ENCODE results near the gene SERPINB1.

Gene SERPINB1

DNA sequence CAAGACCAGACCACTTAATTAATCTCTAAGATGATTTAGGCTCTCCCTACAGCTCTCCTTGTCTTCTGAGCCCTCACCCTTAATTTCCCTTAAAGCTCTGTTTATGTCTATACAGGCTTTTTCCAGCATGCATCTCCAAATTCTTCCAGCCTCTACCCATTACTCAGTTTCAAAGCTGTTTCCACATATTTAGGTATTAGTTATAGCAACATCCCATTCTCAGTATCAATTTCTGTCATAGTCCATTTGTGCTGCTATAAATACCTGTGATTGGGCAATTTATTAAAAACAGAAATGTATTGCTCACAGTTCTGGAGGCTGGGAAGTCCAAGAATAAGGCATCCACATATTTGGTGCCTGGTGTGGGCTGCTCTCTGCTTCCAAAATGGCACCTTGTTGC, 2.3 kb upstream of the SERPINB1 start:
- no peak for DNase-seq

DNA sequence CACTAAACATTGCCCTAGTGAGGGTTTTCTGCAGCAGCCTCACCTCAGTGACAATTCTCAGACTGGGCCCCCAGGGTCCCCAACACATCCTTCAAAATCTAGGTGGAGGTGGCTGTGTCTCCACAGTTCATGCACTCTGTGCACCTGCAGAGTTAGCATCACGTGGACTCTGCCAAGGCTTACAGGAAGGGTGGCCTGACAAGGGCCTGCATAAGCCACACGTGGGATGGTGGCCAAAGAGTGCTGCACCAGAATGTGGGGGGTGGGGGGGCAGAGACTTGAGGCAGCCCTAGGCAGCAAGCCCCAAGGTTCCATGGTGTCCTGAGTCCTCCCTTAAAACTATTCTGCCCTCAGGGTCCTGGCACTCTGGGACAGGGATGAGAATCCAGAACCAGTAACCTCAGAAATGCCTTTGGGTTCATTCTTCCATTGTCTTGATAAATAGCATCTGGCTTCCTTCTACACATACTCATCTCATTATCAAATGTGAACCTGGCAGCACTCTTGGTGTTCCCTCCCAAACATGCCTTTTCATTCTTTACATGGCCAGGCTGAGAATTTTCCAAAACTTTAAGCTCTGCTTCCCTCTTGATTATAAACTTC, 1.6 kb upstream of the SERPINB1 start:
- DNase-seq, result no peak

DNA sequence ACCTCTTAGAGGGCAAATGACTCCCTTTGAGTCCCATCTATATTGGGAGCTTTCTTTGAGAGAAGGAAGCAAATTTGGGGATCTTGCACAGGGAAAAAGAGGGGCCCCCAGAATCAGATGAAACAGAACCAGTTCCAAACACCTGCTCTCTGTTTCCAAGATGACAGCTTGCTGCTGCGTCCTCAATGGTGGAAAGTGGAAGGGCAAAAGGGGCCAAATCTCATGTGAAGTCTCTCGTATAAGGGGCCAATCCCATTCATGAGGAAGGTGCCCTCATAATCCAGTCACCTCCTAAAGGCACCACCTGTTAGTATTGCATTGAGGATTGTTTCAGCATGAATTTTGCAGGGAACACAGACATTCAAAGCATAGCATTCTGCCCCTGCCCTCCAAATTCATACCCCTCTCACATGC, 483 bp upstream of the SERPINB1 start:
- no peak for DNase-seq

DNA sequence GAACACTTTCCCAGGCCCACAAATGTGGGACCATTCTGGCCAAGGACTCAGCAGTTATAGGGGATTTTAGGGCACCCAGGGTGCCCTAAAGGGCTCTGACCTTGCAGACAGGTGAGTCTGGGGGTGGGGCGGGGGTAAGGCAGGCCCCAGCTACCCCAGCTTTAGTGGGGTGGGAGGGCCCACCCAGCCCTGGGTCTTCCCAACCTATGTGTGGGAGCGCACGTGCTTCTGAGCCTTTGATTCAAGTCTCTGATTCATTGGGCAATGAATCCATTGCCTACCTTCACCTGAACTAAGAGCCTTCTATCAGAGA, 958 bp downstream of the SERPINB1 start:
- DNase-seq, result no peak

DNA sequence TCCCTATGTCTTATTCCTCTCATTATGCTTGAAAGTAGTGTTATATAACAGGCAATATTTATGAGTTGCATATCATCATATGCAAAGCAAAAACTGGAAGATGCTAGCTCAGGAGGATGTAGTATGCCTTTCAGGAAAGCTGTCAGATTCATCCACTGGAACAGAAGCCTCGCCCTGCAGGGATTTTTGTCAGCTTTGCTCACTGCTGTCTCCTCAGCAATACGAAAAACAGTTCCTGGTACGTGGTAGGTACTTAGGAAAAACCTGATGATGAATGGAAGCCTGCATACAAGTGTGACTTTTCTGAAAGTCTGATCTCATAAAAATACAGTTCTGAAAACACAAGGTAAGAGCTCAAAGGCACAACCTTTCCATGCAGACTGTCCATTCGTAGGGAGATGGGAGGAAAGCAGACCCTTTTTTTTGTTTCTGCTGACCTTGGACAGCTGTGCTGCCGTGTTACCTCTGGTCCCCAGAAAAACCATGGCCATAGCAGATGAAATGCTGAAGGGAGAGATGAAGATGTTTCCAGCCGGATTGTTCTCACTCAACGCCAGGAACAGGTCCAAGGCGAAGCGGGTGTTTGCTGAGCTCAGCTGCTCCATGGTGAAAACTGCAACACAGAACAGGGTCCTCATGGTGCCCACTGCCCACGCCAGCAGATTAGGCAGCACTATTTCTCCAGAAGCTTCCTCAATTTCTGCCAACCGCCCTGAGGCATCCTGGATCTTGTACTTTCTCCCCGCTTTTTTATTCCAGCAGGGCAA, 1.5 kb downstream of the SERPINB1 start:
- DNase-seq, result no peak

DNA sequence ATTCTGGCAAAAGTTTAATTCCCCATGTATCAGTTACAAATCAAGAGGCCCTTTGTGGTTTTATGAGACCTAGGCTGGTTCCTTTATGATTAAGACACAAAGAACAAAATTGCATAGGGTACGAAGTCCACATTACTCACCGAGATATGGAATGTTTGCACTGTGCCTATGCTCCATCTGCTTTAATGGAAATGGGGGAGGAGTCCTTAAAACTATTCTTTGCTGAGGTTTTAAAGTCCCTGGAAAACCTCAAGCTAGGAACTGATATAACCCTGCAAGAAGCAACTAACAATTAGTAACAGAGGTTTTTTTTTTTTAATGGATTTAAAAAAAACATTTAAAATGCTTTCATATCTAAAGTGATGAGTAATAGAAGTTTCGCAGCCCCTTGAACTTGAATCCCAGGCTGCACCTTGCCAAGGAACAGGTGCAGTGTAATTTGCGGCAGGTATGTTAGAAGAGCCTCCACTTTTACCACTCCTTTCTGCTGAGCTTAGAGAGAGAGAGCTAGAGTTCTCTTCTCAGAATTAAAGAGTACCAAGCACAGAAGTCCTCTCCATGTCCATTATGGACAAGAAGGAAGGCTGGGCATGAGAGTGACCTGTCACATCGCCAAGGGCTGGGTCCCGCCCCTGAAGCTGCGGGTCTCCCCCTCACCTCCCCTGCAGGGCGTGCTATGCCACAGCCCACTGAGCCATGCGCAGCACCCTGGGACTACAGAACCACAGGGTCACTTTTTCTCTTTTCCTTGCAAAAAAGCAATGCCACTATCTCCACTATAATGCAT, 2.3 kb downstream of the SERPINB1 start:
- DNase-seq, result no peak

DNA sequence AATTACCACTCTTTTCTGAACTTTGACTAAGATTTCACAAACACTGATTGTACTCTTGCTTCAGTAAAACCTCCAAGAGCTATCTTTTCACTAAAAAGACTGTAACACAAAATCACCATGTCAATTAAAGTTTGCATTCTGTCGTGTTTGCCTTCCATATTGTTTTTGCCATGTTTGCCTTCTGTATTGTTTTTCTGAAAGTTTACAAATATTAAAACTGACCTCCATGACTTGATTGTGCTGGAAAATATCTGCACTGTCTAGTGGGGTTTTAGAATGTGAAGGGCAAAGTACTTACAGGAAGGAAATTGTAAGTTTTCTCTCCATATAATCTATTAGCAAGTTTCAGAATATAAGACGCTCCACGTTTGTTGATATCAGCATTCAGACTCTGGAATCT, 3.4 kb downstream of the SERPINB1 start:
- no peak for DNase-seq

DNA sequence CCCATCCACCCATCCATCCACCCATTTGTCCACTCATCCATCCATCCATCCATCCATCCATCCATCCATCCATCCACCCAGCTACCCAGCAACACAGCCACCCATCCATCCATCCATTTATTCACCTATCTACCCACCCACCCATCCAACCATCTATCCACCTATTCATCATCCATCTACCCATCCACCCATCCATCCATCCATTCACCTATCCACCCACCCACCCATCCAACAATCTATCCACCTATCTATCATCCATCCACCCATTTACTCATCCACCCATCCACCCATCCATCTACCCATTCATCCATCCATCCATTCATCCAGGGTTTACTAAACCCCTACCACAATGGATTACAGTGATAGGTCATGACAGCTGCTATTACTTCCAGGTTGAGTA, 7.4 kb downstream of the SERPINB1 start:
- no peak for DNase-seq

DNA sequence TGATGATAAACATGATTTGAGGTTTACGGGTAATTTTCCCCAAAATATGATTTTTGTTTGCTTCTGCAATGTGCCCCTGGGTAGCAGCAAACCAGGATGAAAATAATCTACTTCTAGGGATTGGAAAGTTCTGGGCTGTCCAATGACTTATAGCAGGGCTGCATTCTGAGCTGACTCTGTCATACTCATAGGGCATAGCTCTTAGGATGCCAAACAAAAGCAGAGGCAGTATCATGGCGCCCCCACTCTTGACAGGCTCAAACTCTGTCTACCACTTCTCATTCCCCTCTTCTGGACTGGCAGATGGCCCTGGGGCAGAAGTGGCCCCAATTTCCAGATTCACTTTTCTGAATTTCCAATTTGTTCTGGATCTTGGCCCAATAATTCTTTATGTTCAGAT, 10.3 kb downstream of the SERPINB1 start:
- DNase-seq, result no peak

DNA sequence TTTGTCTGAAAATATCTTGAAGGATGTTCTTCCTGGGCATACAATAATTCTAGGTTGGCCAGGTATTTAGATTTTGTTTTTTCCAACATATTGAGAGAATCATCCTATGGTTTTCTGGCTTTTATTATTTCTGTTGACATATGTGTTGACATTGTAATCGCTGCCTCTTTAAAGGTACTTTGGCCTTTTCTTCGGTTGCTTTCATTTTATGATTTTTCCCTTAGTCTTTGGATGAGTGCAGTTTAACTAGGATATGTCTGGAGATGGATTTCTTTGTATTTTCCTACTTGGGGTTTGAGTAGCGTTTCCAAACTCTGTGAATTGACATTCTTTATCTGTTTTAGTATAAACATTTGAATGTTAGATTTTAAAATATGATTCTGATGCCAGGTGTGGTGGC, 11.5 kb downstream of the SERPINB1 start:
- DNase-seq, result no peak

DNA sequence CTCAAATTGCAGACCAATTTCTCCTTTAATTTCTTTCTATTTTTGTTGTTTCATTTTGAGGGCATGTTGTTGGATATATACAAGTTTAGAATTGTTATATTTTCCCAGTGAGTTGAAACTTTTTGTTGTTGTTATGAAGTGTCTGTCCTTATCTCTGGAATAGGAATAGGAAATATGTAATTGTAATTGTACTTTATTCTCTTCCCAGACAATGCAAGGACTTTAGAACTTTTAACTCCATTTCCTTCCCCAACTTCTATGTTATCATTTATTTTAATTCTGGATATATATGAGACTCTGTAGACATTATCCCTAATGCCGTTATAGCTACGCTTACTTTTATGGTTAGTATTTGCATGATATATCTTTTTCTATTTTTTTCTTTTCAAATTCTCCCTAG, 12.4 kb downstream of the SERPINB1 start:
- no peak for DNase-seq

DNA sequence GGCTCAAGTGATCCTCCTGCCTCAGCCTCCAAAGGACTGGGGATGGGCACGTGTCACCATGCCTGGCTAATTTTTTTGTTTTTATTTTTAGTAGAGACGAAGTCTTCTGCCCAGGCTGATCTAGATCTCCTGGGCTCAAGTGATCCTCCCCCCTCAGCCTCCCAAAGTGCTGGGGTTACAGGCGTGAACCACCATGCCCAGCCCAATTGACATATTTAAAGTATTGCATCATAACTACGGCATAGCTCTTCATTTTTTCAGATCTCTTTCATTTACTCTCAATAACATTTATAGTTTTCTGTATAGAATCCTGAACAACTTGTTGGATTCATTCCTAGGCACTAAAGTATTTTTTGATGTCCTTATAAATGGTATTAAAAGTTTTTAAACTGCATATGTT, 13.0 kb downstream of the SERPINB1 start:
- no peak for DNase-seq

DNA sequence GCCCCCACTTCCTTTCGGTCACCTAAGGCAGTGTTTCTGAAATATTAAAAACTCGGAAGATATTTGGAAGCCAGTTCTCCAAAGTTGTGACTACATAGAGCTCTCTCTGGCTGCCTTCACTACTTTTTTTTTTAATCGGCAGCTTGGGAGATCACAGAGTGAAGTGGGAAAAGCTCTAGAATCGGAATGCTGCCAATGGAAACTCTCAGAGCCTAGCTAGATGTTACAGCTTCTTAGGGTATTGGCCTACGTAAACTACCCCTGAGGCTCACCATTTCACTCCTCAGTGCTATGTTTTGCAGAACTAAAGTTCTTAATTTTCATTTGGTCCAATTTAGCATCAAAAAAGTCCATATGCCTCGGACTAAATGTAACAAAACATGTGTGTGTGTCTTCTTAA, 14.5 kb downstream of the SERPINB1 start:
- no peak for DNase-seq

DNA sequence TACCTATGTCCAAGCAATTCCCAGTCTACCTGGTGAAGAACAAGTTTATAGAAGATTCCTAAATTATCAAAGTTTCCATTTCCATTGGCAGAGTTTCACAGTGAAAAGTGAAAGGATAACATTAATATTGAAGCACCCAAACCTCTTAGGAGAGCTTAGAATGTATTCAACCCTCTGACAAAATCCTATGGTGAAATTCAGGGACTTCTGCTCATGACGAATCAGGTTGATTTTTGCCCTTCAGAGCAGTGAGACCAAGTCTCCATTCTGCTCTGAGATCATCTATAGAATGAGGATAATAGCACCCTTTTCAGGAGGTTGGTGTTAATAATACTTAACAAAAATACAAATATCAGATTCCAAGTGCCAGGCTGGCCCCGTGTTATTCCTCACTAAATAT, 15.5 kb downstream of the SERPINB1 start:
- no peak for DNase-seq

DNA sequence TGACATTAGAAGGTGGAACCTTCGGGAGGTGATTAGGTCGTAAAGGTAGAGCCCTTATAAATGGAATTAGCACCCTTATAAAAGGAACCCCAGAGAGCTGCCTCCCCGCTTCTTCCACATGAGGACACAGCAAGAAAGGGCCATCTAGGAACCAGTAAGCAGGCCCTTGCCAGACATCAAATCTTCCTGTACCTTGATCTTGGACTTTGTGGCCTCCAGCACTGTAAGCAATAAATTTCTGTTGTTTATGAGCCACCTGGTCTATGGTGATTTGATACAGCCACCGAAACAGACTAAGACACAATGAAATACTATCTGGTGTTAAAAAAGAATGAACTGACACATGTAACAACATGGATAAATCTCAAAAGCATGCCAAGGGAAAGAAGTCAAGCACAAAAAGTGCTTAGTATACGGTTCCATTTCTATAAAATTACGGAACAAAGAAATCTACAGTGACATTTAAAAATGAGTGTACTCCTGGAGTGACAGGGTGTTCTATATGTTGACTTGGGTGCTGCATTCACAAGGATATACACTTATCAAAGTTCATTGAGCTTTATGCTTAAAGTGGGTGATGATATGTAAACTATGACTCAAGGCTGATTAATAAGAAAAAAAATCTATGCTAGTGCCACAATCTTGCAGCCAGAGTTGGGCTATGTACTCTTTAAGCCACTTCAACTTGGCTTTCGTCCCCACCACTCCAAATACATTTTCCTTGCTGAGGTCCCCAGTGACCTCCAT, 18.4 kb downstream of the SERPINB1 start:
- DNase-seq, result no peak

DNA sequence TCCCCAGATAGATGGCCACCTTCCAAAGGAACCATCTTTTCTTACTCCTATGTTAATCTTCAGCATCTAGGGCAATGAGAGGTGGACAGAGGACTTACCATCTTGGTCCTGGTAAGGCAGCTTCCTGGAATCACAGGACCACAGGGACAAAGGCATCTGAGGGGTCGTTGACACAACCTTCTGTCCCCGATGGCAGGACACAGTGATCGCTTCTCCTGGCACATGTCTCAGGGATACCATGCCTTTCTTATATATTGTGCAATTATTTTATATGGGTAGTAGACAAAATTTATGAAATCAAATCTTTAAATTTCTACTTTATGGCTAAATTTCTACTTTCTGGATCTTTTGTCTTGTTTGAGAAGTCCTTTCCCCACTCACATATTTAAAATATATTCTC, 20.1 kb downstream of the SERPINB1 start:
- no peak for DNase-seq

DNA sequence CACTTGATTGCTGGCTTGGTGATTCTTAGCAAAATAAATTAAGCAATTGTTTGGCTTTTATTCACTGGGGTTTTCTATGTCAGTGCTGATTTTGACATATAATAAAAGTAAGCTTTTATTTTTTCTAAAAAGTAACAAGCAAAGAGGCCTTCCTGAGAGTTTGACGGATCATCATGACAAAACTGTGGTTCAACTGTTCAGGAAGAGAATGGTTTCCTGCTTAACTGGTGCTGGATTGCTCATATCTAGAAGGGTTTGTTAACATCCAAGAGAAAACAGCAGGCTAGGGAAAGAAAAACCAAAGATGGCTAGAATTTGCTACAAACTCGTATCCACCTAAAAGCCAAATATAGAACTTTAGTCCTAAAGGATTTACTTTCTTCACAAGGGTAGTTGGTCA, 21.2 kb downstream of the SERPINB1 start:
- no peak for DNase-seq

DNA sequence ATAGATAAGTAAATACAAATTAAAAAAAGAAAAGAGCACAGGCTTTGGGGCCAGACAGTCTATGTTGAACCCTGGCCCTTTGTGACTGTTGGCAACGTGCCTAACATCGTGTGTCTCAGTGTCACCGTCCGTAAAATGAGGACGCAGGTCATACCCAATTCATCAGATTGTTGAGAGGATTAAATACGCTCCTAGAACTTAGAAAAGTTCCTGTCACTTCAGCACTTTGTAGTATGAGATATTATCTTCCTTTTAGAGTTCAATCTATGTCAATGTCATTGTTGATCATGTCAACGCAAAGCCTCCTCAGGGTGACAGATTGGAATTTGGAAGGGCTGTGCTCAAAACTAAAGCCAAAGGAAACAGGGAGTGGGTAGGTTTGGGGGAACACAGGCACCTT, 21.7 kb downstream of the SERPINB1 start:
- DNase-seq, result no peak

DNA sequence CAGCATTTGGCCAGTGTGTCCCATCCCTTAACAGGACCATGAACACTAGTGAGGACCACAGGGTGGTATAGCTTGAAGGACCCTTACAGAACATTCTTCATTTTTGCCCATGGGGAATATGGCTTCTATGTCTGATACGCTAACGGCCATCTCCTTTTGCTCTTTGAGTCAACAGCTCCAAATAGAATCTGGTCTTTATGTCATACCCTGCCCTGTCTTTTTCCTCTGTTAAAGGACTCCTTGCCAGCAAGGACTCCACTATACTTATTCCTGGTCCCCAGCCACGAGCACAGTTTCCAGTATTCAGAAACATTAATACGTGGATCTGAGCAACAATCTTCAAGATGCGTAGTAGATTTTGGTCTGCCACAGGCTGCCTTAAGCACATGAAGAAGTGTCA, 22.5 kb downstream of the SERPINB1 start:
- no peak for DNase-seq

DNA sequence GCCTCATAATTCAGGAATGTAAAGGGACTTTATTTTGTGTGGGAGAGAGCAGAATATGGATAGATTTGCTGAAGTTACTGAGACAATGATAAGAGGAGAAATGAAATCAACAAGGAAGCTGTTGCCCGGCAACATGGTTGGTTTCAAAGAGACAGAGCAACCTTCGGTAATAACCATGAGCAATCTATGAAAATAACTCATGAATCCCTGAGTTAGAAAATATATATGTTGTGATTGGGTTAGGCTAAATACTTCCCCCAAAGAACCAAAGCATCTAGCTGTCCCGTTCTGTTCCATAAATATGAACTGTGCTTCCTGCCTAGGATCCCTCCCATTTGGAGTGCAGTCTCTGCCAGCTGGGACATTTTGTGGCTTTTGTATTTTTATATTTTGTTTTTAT, 23.1 kb downstream of the SERPINB1 start:
- no peak for DNase-seq

DNA sequence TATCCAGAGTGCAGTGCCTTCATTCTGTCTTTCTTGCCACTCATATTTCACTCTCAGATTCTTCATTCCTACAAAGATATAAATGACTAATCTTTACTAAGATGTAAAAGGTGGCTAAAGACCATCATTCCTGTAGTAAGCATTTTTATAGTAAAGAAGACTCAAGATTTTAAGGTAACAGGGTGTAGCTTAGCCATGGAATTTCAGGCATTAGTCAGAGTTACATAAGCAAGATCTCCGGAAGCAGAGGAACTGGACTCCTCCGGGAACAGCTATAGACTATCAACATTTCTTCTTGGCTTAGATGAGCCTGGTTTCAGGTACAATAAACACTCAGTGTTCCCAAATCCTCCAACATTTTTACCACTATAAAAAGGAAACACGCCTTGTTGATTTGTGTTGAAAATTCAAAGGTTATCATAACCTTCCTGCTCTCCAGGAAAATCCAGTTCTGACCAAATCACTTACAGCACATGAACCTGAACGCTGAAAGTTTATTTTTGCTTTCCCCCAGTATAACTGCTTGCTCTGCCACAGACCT, 23.7 kb downstream of the SERPINB1 start:
- no peak for DNase-seq

DNA sequence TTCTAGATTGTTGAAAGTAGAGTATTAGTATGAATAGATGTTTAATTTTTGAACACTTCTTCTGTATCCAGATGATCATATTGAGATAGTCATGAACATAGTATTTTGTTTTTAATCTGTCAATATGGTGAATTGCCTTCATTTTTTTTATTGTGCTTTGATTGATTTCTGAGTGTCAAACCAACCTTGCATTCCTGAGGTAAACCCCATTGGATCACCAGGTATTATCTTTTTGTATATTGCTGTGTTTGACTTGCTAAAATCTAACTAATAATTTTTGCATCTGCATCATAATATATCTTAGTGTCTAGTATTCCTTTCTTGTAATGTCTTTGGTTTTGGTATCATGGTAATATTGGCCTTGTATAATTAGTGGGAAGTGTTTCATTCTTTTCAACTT, 25.5 kb downstream of the SERPINB1 start:
- DNase-seq, result no peak

DNA sequence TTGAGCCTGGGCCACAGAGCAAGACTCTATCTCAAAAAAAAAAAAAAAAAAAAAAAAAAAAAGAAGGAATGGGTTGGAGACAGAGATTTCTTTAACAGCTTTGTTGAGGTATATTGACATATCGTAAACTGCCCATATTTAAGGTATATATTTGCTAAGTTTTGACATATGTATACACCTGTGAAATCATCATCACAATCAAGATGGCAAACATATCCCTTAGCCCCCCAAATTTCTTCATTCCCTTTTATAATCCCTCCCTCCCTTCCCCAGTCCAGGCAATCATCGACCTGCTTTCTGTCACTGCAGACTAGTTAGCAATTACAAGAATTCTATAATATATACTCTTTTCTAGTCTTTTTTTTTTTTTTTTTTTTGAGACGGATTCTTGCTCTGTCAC, 29.0 kb downstream of the SERPINB1 start:
- no peak for DNase-seq
